ENCODE results near the gene ERC2. TPM values are rescaled to one million over a fixed set of nuclear protein-coding genes. Genes with fewer than 3 reads are reported as not detected.

Gene ERC2
- total RNA-seq, 1 donor from 2014 or later, result 0.11 TPM

DNA sequence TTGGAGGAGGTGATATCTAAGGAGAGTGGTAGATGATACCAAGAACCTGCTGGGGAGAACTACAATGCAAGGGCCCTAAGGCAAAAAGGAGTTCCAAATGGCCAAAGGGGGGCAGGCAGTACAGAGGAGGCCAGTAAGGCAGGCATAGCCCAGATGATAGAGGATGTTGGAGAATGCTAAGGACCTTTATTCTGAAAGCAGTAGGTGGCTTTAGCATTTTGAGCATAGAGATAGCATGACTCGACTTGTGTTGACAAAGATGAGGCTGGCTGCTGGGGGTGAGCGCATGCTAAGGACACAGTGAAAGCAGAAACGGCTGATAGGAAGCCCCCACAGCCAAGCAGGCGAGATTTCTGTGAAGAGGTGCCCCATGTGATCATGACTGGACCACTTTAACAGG is 419.3 kb downstream of the ERC2 start:
- Histone ChIP-seq H3K36me3 (no peaks in the 10 kb centered on the region), H3K27me3 (no peaks in the 10 kb centered on the region), H3K9me3 (no peaks in the 10 kb centered on the region), H3K4me1 (no peaks in the 10 kb centered on the region), H3K4me3 (no peak overlapping the region), H3K27ac (no peak overlapping the region)
- intact Hi-C loops (cut with DNase I), result no loop called here
- TF ChIP-seq, protein P1, sequence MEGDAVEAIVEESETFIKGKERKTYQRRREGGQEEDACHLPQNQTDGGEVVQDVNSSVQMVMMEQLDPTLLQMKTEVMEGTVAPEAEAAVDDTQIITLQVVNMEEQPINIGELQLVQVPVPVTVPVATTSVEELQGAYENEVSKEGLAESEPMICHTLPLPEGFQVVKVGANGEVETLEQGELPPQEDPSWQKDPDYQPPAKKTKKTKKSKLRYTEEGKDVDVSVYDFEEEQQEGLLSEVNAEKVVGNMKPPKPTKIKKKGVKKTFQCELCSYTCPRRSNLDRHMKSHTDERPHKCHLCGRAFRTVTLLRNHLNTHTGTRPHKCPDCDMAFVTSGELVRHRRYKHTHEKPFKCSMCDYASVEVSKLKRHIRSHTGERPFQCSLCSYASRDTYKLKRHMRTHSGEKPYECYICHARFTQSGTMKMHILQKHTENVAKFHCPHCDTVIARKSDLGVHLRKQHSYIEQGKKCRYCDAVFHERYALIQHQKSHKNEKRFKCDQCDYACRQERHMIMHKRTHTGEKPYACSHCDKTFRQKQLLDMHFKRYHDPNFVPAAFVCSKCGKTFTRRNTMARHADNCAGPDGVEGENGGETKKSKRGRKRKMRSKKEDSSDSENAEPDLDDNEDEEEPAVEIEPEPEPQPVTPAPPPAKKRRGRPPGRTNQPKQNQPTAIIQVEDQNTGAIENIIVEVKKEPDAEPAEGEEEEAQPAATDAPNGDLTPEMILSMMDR (IDR thresholded peaks at IDR 0.05), result no peak
- DNase-seq (ENCODE audit: low spot score in 2 of 2), result no peak

DNA sequence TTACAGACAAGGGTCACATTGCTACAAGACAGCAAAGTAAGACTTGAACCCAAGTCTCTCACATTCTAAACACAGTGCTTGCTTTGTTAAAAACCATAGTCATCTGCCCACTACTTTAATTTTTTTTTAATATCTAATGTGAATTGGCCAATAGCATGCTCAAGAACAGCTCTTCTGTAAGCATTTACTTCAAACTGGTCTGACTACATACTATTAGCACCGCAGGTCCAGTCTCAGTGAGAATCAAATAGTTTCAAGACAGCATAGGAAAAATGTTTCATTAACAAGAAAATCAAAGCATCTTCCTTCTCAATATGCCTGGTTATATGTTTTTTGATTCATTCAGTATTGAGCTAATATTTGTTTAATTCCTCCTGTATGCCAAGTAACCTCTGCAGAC is 419.9 kb downstream of the ERC2 start:
- Histone ChIP-seq H3K9me3 (no peaks in the 10 kb centered on the region), H3K4me3 (no peak overlapping the region), H3K27ac (no peak overlapping the region), H3K36me3 (no peaks in the 10 kb centered on the region), H3K4me1 (no peaks in the 10 kb centered on the region), H3K27me3 (no peaks in the 10 kb centered on the region)
- no peak for DNase-seq (ENCODE audit: low spot score in 2 of 2)
- TF ChIP-seq, protein P1 (IDR thresholded peaks at IDR 0.05), result no peak
- intact Hi-C loops (cut with DNase I), result no loop called here

DNA sequence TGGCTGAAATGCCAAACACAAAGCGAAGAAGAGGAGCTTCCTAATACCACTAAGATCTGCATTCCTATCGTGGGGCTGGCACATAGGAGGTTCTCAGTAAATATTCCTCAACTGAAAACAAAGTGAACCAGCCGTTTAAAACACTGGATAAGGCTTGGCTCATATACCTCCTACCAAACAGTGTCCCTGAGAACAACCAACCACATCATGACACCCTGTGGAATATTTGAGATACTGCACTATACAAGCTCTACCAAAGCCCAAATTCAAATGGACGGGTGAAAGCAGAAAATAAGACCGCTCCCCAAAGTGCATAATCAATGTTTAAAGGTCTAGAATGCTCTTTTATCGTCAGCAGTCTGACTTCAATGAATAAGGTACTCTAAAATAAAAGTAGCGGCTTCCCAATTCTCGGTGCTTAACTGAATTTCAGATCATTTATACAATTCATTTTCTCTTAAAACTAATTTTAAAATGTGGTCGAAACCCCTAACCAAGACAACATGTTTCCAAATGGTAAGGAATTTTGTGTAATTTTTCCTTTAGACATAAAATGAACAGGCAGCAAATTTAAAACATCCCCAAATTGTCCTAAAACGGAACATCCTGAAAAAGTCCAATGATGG is 425.8 kb downstream of the ERC2 start:
- intact Hi-C loops (cut with DNase I), result no loop called here
- no peak for DNase-seq (ENCODE audit: low spot score in 2 of 2)
- peaks cover 0 to 8% of the 10 kb centered on the region in 2 donors for H3K9me3 ChIP-seq

DNA sequence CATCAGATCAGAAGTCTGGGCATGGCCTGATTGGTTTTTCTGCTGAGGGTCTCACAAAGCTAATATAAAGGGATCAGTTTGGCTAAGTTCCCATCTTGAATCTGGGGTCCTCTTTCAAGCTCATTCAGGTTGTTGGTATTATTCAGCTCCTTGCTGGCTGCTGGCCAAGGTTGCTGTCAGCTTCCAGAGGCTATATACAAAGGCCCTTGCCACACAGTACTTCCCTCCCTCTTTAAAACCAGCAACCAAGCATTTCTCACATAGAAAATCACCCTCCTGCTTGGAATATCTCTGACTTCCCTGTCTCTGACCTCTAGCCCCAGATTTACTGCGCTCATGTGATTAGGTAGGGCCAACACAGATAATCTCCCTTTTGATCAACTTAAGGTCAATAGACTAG is 442.9 kb downstream of the ERC2 start:
- Histone ChIP-seq H3K27ac (no peak overlapping the region), H3K4me1 (no peaks in the 10 kb centered on the region), H3K36me3 (no peaks in the 10 kb centered on the region), H3K27me3 (no peaks in the 10 kb centered on the region), H3K4me3 (no peak overlapping the region), H3K9me3 (no peaks in the 10 kb centered on the region)
- intact Hi-C loops (cut with DNase I), result no loop called here
- TF ChIP-seq, protein P1 (IDR thresholded peaks at IDR 0.05), result no peak
- DNase-seq (ENCODE audit: low spot score in 2 of 2), result no peak

More for the DNA sequence above, 425.8 kb downstream of the ERC2 start:
- TF ChIP-seq, protein P1 (IDR thresholded peaks at IDR 0.05), result no peak
- Histone ChIP-seq H3K36me3 (no peaks in the 10 kb centered on the region), H3K4me3 (no peak overlapping the region), H3K4me1 (no peaks in the 10 kb centered on the region), H3K27me3 (no peaks in the 10 kb centered on the region), H3K27ac (no peak overlapping the region)

DNA sequence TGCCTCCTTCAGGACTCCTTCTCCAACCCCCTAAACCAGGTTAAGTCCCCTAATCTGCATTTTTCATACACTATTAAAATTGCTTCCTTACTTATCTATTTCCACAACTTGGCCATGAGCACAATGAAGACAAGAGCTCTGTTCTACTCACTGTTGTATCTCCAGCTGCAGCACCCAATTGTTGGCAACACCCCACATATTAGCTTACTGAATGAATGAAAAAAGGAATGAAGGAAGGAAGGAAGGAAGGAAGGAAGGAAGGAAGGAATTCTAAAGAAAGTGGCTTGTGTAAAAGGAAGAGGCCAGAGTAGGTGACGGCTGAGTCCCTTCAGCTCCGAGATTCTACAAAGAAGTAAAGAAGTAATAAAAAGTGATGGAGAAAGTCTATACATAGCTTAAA is 444.7 kb downstream of the ERC2 start:
- no peaks in the 10 kb centered on the region for H3K4me1 ChIP-seq
- intact Hi-C loops (cut with DNase I), result no loop called here
- no peak overlapping the region for H3K27ac ChIP-seq
- no peaks in the 10 kb centered on the region for H3K36me3 ChIP-seq
- TF ChIP-seq, protein P1 (IDR thresholded peaks at IDR 0.05), result no peak
- H3K4me3 ChIP-seq, result no peak overlapping the region
- no peak for DNase-seq (ENCODE audit: low spot score in 2 of 2)
- no peaks in the 10 kb centered on the region for H3K27me3 ChIP-seq
- H3K9me3 ChIP-seq, result no peaks in the 10 kb centered on the region

DNA sequence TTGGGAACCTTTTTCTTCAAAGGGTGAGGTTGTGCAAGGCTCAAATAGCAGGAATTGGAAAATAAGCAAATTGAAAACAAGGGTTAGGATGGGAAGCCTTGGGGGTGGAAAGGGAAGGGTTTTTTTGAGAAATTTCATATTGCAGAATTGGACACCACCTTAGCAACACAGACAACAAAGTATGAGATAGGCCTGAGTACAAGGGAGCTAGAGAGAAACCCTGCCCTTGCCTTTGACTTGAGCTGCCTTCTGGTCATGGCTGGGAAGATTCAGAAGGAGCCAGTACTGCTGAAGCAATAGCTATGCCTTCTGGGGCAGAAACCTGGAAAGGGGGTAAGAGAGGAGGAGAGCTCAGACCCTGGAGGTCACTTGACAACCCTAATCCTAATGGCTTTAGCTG is 445.6 kb downstream of the ERC2 start:
- intact Hi-C loops (cut with DNase I), result no loop called here
- Histone ChIP-seq H3K9me3 (no peaks in the 10 kb centered on the region), H3K27me3 (no peaks in the 10 kb centered on the region), H3K4me1 (no peaks in the 10 kb centered on the region), H3K27ac (no peak overlapping the region), H3K36me3 (no peaks in the 10 kb centered on the region), H3K4me3 (no peak overlapping the region)
- no peak for DNase-seq (ENCODE audit: low spot score in 2 of 2)
- TF ChIP-seq, protein P1 (IDR thresholded peaks at IDR 0.05), result no peak
